Measurements from ENCODE around the gene REELD1.

DNA sequence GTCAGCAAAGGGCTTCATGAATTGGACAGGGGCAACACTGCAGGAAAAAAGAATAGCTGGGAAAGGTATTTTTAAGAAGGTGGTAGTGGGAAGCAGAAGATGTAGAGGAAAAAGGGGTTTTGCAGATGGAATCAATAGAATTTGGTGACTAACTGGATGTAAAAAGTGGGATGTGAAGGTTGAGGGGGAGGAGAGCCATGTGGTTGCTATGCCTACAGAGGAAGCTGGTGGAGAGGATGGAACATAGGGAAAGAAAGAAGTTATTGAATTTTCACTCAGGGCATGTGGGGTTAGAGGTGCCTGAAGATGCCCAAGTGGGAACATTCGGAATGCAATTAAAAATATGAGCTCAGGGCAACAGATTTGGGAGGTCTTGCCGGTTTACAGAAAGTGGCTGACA is 33.0 kb downstream of the REELD1 start:
- TF ChIP-seq, protein P1, sequence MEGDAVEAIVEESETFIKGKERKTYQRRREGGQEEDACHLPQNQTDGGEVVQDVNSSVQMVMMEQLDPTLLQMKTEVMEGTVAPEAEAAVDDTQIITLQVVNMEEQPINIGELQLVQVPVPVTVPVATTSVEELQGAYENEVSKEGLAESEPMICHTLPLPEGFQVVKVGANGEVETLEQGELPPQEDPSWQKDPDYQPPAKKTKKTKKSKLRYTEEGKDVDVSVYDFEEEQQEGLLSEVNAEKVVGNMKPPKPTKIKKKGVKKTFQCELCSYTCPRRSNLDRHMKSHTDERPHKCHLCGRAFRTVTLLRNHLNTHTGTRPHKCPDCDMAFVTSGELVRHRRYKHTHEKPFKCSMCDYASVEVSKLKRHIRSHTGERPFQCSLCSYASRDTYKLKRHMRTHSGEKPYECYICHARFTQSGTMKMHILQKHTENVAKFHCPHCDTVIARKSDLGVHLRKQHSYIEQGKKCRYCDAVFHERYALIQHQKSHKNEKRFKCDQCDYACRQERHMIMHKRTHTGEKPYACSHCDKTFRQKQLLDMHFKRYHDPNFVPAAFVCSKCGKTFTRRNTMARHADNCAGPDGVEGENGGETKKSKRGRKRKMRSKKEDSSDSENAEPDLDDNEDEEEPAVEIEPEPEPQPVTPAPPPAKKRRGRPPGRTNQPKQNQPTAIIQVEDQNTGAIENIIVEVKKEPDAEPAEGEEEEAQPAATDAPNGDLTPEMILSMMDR (conservative IDR thresholded peaks at IDR 0.05; ENCODE audit: low read length), result no peak
- TF ChIP-seq EZH2phosphoT487 (IDR thresholded peaks at IDR 0.05; ENCODE audit: borderline replicate concordance), result no peak

All from Loucy (cell line).